ENCODE results near the gene USP54. TPM values are rescaled to one million over a fixed set of nuclear protein-coding genes. Genes with fewer than 3 reads are reported as not detected.
A peak's percentile ranks its signal among the peaks of the same experiment; 100 is the strongest.

USP54 gene
- total RNA-seq, 1 experiment from 2014 or later, result 32.8 TPM

DNA sequence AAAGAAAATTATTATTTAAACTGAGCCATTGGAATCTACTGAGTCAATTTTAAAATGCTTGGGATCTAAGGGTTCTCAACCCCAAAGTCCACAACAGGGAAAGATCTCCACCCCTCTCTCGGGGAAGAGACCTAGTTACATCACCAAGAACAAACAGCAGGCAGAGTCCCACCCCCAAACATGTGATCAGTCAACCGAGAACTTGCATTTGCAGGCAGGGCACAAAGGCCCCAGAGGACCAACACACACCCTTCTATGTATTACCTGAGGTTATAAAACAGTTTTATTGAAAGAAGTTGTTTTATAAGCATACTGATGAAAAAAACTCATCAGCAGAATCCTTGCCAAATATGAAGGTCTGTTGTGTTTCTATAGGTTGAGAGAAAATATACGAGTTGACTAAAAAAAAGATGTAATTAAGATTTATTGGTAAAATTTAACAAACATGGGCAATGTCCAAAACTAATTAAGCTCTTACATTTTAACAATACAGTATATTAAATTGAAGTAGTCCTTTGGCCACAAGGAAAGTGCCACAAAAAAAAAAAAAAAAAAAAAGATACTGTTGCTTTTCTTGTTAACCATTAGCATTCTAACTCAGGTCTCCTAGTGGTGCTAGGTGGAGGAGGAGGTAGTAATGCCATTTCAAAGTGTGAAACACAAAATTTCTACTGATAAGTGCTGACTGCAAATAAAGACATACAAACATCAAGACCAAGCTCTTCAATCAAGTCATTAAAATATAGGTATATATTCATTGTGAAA lies 975 bp upstream of the USP54 start:
- DNase-seq (ENCODE audit: low read depth, low spot score) (peak; percentile 83), ATAC-seq (peak; percentile 91)
- peak overlapping the region in 1 of 2 experiments; percentile 37; a peak in 2 of 4 replicates for H3K4me3 ChIP-seq (ENCODE audit: low read depth in 2 of 2, low read length in 2 of 2)
- peak; percentile 94 for TF ChIP-seq TCF7L2 (IDR thresholded peaks at IDR 0.05; ENCODE audit: low read depth, low read length)
- TF ChIP-seq SIN3A (IDR thresholded peaks at IDR 0.05; ENCODE audit: borderline replicate concordance, insufficient read depth, low read depth, low read length), result no peak
- H3K27me3 ChIP-seq (ENCODE audit: control insufficient read depth, insufficient read depth, low read length), result no peaks in the 10 kb centered on the region
- peak overlapping the region; percentile 84 for H3K27ac ChIP-seq (ENCODE audit: low read length)
- in situ Hi-C loops (cut with HindIII; ENCODE audit: low pct_unique_long_range_greater_than_20kb, low sequenced_read_pairs) (no loop called here), intact Hi-C loops (cut with micrococcal nuclease; ENCODE audit: unreplicated experiment) (no loop called here)
- CTCF ChIA-PET, result interaction anchor here (0.6 kb wide), 2 partner anchors 31 to 1098 kb away, joined by 9 to 12 read pairs; no protein-coding TSS in a partner anchor
- H3K4me1 ChIP-seq (ENCODE audit: control insufficient read depth, insufficient read depth, low read length), result peaks cover 35% of the 10 kb centered on the region
- no peaks in the 10 kb centered on the region for H3K9me3 ChIP-seq (ENCODE audit: control insufficient read depth, insufficient read depth, low read depth, low read length)
- POLR2A ChIA-PET, result interaction anchor here (0.6 to 1.5 kb wide), 4 partner anchors 9 to 336 kb away, joined by 5 to 13 read pairs (median 9); no protein-coding TSS in a partner anchor
- H3K36me3 ChIP-seq (ENCODE audit: control insufficient read depth, insufficient read depth, low read length), result no peaks in the 10 kb centered on the region
- no TSS peak for BruUV-seq (replicated peaks)

GRCh38 chr10:73589563-73590126 lies 1.5 kb downstream of the USP54 start:
- Histone ChIP-seq H3K27me3 (ENCODE audit: control insufficient read depth, insufficient read depth, low read length) (no peaks in the 10 kb centered on the region), H3K27ac (ENCODE audit: low read length) (peak overlapping the region; percentile 84; the same call in 1 of the 2 replicates), H3K9me3 (ENCODE audit: control insufficient read depth, insufficient read depth, low read depth, low read length) (no peaks in the 10 kb centered on the region), H3K4me3 (ENCODE audit: low read depth in 2 of 2, low read length in 2 of 2) (no peak overlapping the region), H3K4me1 (ENCODE audit: control insufficient read depth, insufficient read depth, low read length) (peaks cover 47% of the 10 kb centered on the region), H3K36me3 (ENCODE audit: control insufficient read depth, insufficient read depth, low read length) (no peaks in the 10 kb centered on the region)
- TF ChIP-seq REST (IDR thresholded peaks at IDR 0.05; ENCODE audit: insufficient read depth in 1 of 2, low read depth in 2 of 2, low read length in 1 of 2) (no peak), SIN3A (IDR thresholded peaks at IDR 0.05; ENCODE audit: borderline replicate concordance, insufficient read depth, low read depth, low read length) (no peak), POLR2AphosphoS5 (IDR thresholded peaks at IDR 0.05; ENCODE audit: low read depth, low read length) (no peak), TCF7L2 (IDR thresholded peaks at IDR 0.05; ENCODE audit: low read depth, low read length) (no peak)
- TF ChIP-seq, protein P1, sequence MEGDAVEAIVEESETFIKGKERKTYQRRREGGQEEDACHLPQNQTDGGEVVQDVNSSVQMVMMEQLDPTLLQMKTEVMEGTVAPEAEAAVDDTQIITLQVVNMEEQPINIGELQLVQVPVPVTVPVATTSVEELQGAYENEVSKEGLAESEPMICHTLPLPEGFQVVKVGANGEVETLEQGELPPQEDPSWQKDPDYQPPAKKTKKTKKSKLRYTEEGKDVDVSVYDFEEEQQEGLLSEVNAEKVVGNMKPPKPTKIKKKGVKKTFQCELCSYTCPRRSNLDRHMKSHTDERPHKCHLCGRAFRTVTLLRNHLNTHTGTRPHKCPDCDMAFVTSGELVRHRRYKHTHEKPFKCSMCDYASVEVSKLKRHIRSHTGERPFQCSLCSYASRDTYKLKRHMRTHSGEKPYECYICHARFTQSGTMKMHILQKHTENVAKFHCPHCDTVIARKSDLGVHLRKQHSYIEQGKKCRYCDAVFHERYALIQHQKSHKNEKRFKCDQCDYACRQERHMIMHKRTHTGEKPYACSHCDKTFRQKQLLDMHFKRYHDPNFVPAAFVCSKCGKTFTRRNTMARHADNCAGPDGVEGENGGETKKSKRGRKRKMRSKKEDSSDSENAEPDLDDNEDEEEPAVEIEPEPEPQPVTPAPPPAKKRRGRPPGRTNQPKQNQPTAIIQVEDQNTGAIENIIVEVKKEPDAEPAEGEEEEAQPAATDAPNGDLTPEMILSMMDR (IDR thresholded peaks at IDR 0.05), result no peak
- in situ Hi-C loops (cut with HindIII; ENCODE audit: low pct_unique_long_range_greater_than_20kb, low sequenced_read_pairs) (no loop called here), intact Hi-C loops (cut with micrococcal nuclease; ENCODE audit: unreplicated experiment) (no loop called here)
- BruUV-seq (replicated peaks), result no TSS peak
- ChIA-PET POLR2A (no interaction called here), CTCF (no interaction called here)
- ATAC-seq (no peak), DNase-seq (ENCODE audit: low read depth, low spot score) (no peak)
